Measurements from ENCODE around the gene AASDH. TPM values are rescaled to one million over a fixed set of nuclear protein-coding genes. Genes with fewer than 3 reads are reported as not detected.

The AASDH gene
- total and polyA plus RNA-seq, 9 donors = 5.0 to 16.7 (median 10.1) TPM

DNA sequence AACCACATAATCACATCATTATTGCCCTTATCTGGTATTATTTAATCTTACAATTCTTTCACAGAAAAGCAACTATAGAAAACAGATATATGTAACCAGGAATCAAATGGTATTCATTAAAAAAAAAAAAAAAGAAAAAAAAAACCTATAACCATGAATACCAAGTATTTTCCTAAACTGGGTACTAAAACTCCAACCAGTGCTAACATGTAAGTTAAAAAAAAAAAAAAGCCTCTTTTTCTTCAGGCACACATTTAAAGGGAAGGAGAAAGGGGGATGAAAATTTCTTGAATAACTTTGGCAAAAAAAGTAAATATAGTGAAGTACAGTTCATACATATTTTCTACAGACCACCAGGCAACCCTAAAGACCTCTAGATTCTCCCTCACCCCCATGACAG lies 46.0 kb upstream of the AASDH start:
- intact Hi-C loops (cut with DNase I) = no loop called here
- H3K4me3 ChIP-seq = no peak overlapping the region
- H3K27ac ChIP-seq = no peak overlapping the region
- TF ChIP-seq EP300 (IDR thresholded peaks at IDR 0.05) = no peak
- TF ChIP-seq POLR2A (IDR thresholded peaks at IDR 0.05) = no peak
- TF ChIP-seq CTCF (IDR thresholded peaks at IDR 0.05) = no peak
- no peaks in the 10 kb centered on the region for H3K9me3 ChIP-seq
- peaks cover 2% of the 10 kb centered on the region for H3K4me1 ChIP-seq (ENCODE audit: insufficient read depth)
- no peaks in the 10 kb centered on the region for H3K27me3 ChIP-seq
- H3K36me3 ChIP-seq = no peaks in the 10 kb centered on the region
- DNase-seq = no peak

DNA sequence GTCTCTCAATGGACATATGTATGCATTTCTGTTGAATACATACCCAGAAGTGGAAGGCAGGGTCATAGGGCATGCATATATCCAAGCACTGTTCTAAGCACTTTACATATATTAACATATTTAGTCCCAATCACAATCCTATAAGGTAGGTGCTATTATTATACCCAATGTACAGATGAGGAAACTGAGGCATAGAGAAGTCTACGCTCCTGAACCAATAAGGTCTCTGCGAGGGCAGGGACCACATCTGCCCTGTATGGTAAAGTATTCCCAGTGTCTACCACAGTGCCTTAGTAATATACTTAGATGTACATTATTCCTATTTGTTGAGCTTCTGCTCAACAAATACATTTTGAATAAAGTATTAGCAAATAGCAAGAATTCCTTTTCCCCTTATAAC lies 42.9 kb upstream of the AASDH start:
- WGBS, 3 donors = 98 to 100% (median 99%) methylated on average over 2 of the region's 2 CpGs
- DNase-seq = no peak
- Histone ChIP-seq H3K27me3 (no peaks in the 10 kb centered on the region), H3K36me3 (no peaks in the 10 kb centered on the region), H3K9me3 (no peaks in the 10 kb centered on the region), H3K4me1 (ENCODE audit: insufficient read depth) (no peaks in the 10 kb centered on the region), H3K4me3 (no peak overlapping the region), H3K27ac (no peak overlapping the region)
- intact Hi-C loops (cut with DNase I) = no loop called here
- TF ChIP-seq POLR2A (IDR thresholded peaks at IDR 0.05) = no peak
- no peak for TF ChIP-seq EP300 (IDR thresholded peaks at IDR 0.05)
- TF ChIP-seq CTCF (IDR thresholded peaks at IDR 0.05) = no peak

GRCh38 chr4:56427179-56427578 lies 39.9 kb upstream of the AASDH start:
- no peak for DNase-seq
- TF ChIP-seq POLR2A (IDR thresholded peaks at IDR 0.05) = no peak
- no peak for TF ChIP-seq EP300 (IDR thresholded peaks at IDR 0.05)
- TF ChIP-seq CTCF (IDR thresholded peaks at IDR 0.05) = no peak
- H3K36me3 ChIP-seq = no peaks in the 10 kb centered on the region
- no peaks in the 10 kb centered on the region for H3K4me1 ChIP-seq (ENCODE audit: insufficient read depth)
- intact Hi-C loops (cut with DNase I) = loop anchor here in 1 of 4 donors (10.0 kb wide), 1 partner anchor 98 kb away; no protein-coding TSS in a partner anchor
- no peak overlapping the region for H3K4me3 ChIP-seq
- 97 to 100% (median 97%) methylated on average over 1 of the region's 1 CpG for WGBS, 3 donors
- no peak overlapping the region for H3K27ac ChIP-seq
- H3K9me3 ChIP-seq = no peaks in the 10 kb centered on the region
- no peaks in the 10 kb centered on the region for H3K27me3 ChIP-seq

GRCh38 chr4:56426273-56426672 lies 39.0 kb upstream of the AASDH start:
- WGBS, 3 donors = 94 to 97% (median 95%) methylated on average over 6 of the region's 6 CpGs
- Histone ChIP-seq H3K36me3 (no peaks in the 10 kb centered on the region), H3K27ac (no peak overlapping the region), H3K4me1 (ENCODE audit: insufficient read depth) (no peaks in the 10 kb centered on the region), H3K4me3 (no peak overlapping the region), H3K27me3 (no peaks in the 10 kb centered on the region), H3K9me3 (no peaks in the 10 kb centered on the region)
- no peak for DNase-seq
- intact Hi-C loops (cut with DNase I) = loop anchor here in 1 of 4 donors (10.0 kb wide), 1 partner anchor 99 kb away; no protein-coding TSS in a partner anchor
- TF ChIP-seq CTCF (IDR thresholded peaks at IDR 0.05) (no peak), EP300 (IDR thresholded peaks at IDR 0.05) (no peak), POLR2A (IDR thresholded peaks at IDR 0.05) (no peak)
